SK-N-MC (cell line): ENCODE results near the gene SLC15A2.

Experiments used
- EZH2 ChIP-seq: fragments of 200-600 bp; sonication (generic); IDR thresholded peaks from one replicate; pipeline ENCODE4 v1.6.1; 2017; ENCODE audit warnings: antibody characterized with exemption
- FOXP2 ChIP-seq: optimal IDR thresholded peaks from 2 replicates; pipeline ENCODE3; 2011; ENCODE audit warnings: mild to moderate bottlenecking, moderate library complexity; ENCODE audit not compliant: insufficient read depth; ENCODE audit errors: extremely low read length, control extremely low read depth
- POLR2AphosphoS5 ChIP-seq: IDR thresholded peaks from 2 replicates; pipeline ENCODE4 v1.6.1; 2012; ENCODE audit warnings: mild to moderate bottlenecking, low read depth, low read length, borderline replicate concordance

- TF ChIP-seq POLR2AphosphoS5 (no peak), EZH2 (no peak), FOXP2 (no peak)
These were observed 24.5 kb upstream of the SLC15A2 start for GRCh38 chr3:121869736-121870135.
